Fibroblast of lung (primary cell): Measurements from ENCODE around the gene C3AR1.
"Not testable (repeated sequence)": the region's sequence is repeated elsewhere in the genome, so short reads cannot be mapped to it uniquely, and the experiment has no call there.

ENCODE experiments used
- EZH2 ChIP-seq: IDR thresholded peaks from 2 replicates; pipeline ENCODE4 v1.5.1; 2012; ENCODE audit warnings: low read length, control low read depth, mild to moderate bottlenecking; ENCODE audit errors: missing control alignments
- TF ChIP-seq, protein P1 (sequence below), 2 donors: IDR thresholded peaks in 1 of 2; conservative IDR thresholded peaks in 1 of 2; 1 replicate in 1 of 2; 2 replicates in 1 of 2; pipeline ENCODE4 v1.5.1; 2011 to 2012; ENCODE audit warnings: low read length in 2 of 2, control low read depth in 1 of 2, inconsistent platforms in 1 of 2, low read depth in 1 of 2, mild to moderate bottlenecking in 1 of 2

GRCh38 chr12:8084351-8084750 lies 18.2 kb upstream of the C3AR1 start:
- TF ChIP-seq, protein P1, sequence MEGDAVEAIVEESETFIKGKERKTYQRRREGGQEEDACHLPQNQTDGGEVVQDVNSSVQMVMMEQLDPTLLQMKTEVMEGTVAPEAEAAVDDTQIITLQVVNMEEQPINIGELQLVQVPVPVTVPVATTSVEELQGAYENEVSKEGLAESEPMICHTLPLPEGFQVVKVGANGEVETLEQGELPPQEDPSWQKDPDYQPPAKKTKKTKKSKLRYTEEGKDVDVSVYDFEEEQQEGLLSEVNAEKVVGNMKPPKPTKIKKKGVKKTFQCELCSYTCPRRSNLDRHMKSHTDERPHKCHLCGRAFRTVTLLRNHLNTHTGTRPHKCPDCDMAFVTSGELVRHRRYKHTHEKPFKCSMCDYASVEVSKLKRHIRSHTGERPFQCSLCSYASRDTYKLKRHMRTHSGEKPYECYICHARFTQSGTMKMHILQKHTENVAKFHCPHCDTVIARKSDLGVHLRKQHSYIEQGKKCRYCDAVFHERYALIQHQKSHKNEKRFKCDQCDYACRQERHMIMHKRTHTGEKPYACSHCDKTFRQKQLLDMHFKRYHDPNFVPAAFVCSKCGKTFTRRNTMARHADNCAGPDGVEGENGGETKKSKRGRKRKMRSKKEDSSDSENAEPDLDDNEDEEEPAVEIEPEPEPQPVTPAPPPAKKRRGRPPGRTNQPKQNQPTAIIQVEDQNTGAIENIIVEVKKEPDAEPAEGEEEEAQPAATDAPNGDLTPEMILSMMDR (conservative IDR thresholded peaks at IDR 0.05 in 1 of 2, IDR thresholded peaks at IDR 0.05 in 1 of 2; ENCODE audit: low read depth in 1 of 2, low read length in 2 of 2) = not testable (repeated sequence)
- not testable (repeated sequence) for TF ChIP-seq EZH2
